ENCODE data around the gene ANLN. TPM values are rescaled to one million over a fixed set of nuclear protein-coding genes. Genes with fewer than 3 reads are reported as not detected.

ANLN gene
- total RNA-seq, 1 donor from 2014 or later: 2.4 TPM

GRCh38 chr7:36400606-36401005 is 10.9 kb downstream of the ANLN start:
- H3K4me3 ChIP-seq (ENCODE audit: low read depth, low read length): no peak overlapping the region
- FAIRE-seq: no peak
- no peak for DNase-seq (ENCODE audit: low read depth)
- no peak for TF ChIP-seq CTCF (IDR thresholded peaks at IDR 0.05; ENCODE audit: insufficient read depth, low read length, severe bottlenecking)
- no peaks in the 10 kb centered on the region for H3K27me3 ChIP-seq (ENCODE audit: control insufficient read depth, insufficient read depth, low read length)
- H3K36me3 ChIP-seq (ENCODE audit: control insufficient read depth, insufficient read depth, low read length): no peaks in the 10 kb centered on the region

- Histone ChIP-seq H3K36me3 (ENCODE audit: control insufficient read depth, insufficient read depth, low read length) (peaks cover 3% of the 10 kb centered on the region), H3K27me3 (ENCODE audit: control insufficient read depth, insufficient read depth, low read length) (no peaks in the 10 kb centered on the region), H3K4me3 (ENCODE audit: low read depth, low read length) (no peak overlapping the region)
- TF ChIP-seq CTCF (IDR thresholded peaks at IDR 0.05; ENCODE audit: insufficient read depth, low read length, severe bottlenecking): no peak
- no peak for DNase-seq (ENCODE audit: low read depth)
- FAIRE-seq: no peak
Observed at GRCh38 chr7:36403452-36403851, 13.8 kb downstream of the ANLN start.

- FAIRE-seq: no peak
- peak; percentile 16 for DNase-seq (ENCODE audit: low read depth)
- Histone ChIP-seq H3K4me3 (ENCODE audit: low read depth, low read length) (no peak overlapping the region), H3K27me3 (ENCODE audit: control insufficient read depth, insufficient read depth, low read length) (no peaks in the 10 kb centered on the region), H3K36me3 (ENCODE audit: control insufficient read depth, insufficient read depth, low read length) (peaks cover 3% of the 10 kb centered on the region)
- no peak for TF ChIP-seq CTCF (IDR thresholded peaks at IDR 0.05; ENCODE audit: insufficient read depth, low read length, severe bottlenecking)
Observed at GRCh38 chr7:36404639-36405408, 15.2 kb downstream of the ANLN start.

GRCh38 chr7:36405409-36405803 is 15.7 kb downstream of the ANLN start:
- FAIRE-seq: no peak
- no peaks in the 10 kb centered on the region for H3K27me3 ChIP-seq (ENCODE audit: control insufficient read depth, insufficient read depth, low read length)
- peaks cover 3% of the 10 kb centered on the region for H3K36me3 ChIP-seq (ENCODE audit: control insufficient read depth, insufficient read depth, low read length)
- no peak for DNase-seq (ENCODE audit: low read depth)
- no peak for TF ChIP-seq CTCF (IDR thresholded peaks at IDR 0.05; ENCODE audit: insufficient read depth, low read length, severe bottlenecking)
- no peak overlapping the region for H3K4me3 ChIP-seq (ENCODE audit: low read depth, low read length)

- H3K4me3 ChIP-seq (ENCODE audit: low read depth, low read length): no peak overlapping the region
- no peak for FAIRE-seq
- H3K27me3 ChIP-seq (ENCODE audit: control insufficient read depth, insufficient read depth, low read length): no peaks in the 10 kb centered on the region
- H3K36me3 ChIP-seq (ENCODE audit: control insufficient read depth, insufficient read depth, low read length): peaks cover 3% of the 10 kb centered on the region
- no peak for DNase-seq (ENCODE audit: low read depth)
- TF ChIP-seq CTCF (IDR thresholded peaks at IDR 0.05; ENCODE audit: insufficient read depth, low read length, severe bottlenecking): no peak
Observed at GRCh38 chr7:36406156-36406555, 16.5 kb downstream of the ANLN start.
